RWPE1 (cell line): ENCODE measurements around the gene DMD.

Experiments
- CTCF ChIA-PET: fragments of 350-600 bp; sonication (Branson Sonifier 250); formaldehyde crosslinking; extraction: SDS; loops from one replicate; lab custom pipeline; 2021; lab: Yijun Ruan, JAX
- POLR2A ChIA-PET: fragments of 400-600 bp; formaldehyde crosslinking; extraction: SDS; loops from one replicate; lab custom pipeline; 2020; ENCODE audit warnings: antibody characterized with exemption; ENCODE audit not compliant: low non-redundant PET; lab: Yijun Ruan, JAX
- DNase-seq: peaks from one replicate; pipeline ENCODE4 v3.0.0; 2012; ENCODE audit warnings: low spot score
- H3K27ac ChIP-seq: fragments of 450-650 bp; 2 replicates; pipeline ENCODE4 v1.5.1; 2017
- CTCF ChIP-seq: fragments of 450-650 bp; conservative IDR thresholded peaks from 2 replicates; pipeline ENCODE4 v1.5.1; 2017; ENCODE audit warnings: low read depth, mild to moderate bottlenecking

DMD gene

GRCh38 chrX:31522760-31523159, 1688.6 kb downstream of the DMD start:
- POLR2A ChIA-PET: no interaction called here
- CTCF ChIA-PET: no interaction called here
- no peak for DNase-seq
- H3K27ac ChIP-seq: no peak overlapping the region
- no peak for TF ChIP-seq CTCF

GRCh38 chrX:31521941-31522340, 1689.4 kb downstream of the DMD start:
- CTCF ChIA-PET: no interaction called here
- no peak overlapping the region for H3K27ac ChIP-seq
- TF ChIP-seq CTCF: no peak
- no peak for DNase-seq
- POLR2A ChIA-PET: no interaction called here

DNA sequence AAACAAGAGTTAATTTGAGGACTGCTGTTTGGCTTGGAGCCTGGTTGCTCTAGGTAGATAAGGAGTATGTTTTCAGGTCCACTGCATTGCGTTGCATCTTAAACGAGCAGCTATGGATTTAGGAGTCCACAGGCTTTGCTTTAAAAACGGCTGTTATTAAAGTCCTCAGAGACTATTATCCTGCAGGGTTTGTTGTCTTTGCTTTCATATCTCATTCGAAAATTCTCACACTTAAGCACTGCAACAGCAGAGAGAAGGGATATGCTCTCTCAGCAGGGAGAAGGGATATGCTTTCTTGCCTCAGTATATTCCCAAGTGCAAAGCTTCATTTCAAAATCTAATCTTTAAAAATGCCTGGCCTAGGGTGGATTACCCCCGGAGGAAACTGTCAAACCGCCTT, 1694.8 kb downstream of the DMD start:
- CTCF ChIA-PET: no interaction called here
- POLR2A ChIA-PET: no interaction called here
- DNase-seq: no peak
- no peak for TF ChIP-seq CTCF
- no peak overlapping the region for H3K27ac ChIP-seq

- no peak for DNase-seq
- no peak for TF ChIP-seq CTCF
- POLR2A ChIA-PET: no interaction called here
- H3K27ac ChIP-seq: no peak overlapping the region
- CTCF ChIA-PET: no interaction called here
Observed at GRCh38 chrX:31508338-31508737, 1703.0 kb downstream of the DMD start.

DNA sequence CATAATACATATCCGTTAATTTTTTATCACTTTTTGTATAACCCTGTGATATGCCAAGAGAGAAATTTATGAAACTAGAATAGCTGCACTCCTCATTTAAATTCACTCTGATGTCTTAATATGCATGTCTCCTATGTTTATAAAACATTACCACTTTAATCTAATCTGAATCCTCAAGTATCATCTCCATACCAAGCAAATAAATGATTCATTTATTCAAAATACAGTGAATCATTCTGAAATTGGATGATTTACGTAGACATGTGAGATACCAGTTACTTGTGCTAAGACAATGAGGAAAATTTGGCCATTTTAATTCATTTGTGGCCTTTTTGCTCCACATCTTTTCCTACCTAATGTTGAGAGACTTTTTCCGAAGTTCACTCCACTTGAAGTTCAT, 1704.4 kb downstream of the DMD start:
- ChIA-PET POLR2A (no interaction called here), CTCF (no interaction called here)
- no peak overlapping the region for H3K27ac ChIP-seq
- DNase-seq: no peak
- no peak for TF ChIP-seq CTCF

DNA sequence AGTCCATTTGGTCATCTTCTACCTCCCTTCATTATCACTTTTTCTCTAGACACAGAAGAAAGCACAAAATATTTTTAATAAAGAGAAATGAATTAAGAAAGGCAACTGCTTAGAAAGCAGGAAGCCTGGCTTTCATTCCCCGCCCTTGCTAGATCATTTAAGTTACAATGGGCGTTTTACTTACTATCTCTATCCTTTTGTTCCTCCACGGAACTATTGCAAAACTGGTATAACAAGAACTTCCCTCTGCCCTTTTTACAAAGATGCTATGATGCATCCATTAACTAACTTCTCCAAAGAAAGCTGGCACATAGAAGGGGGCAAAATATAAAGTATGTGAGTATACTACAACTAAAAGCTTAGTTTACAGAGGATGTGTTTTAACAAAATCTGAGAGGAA, 1705.0 kb downstream of the DMD start:
- no peak for TF ChIP-seq CTCF
- ChIA-PET POLR2A (no interaction called here), CTCF (no interaction called here)
- H3K27ac ChIP-seq: no peak overlapping the region
- no peak for DNase-seq

DNA sequence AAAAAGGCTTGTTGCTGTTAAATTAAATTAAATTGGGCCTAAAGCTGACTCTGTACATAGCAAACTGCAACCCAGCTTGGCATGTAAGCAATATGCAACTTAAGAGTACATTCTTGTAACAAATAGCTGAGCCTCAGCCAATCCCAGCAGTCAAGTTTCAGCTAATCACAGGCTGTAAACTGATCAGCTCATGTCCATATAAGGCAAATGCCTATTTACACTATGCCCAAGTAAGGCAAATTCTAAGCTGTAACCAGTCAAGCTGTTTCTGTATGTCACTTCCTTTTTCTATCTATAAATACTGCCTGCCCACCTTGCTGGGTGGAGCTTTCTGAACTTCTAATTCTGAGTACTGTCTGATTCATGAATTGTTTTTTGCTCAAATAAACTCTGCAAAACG, 1710.4 kb downstream of the DMD start:
- DNase-seq: no peak
- ChIA-PET CTCF (interaction anchor here (0.6 kb wide), 1 partner anchor 963 kb away, joined by 3 read pairs; no protein-coding TSS in a partner anchor), POLR2A (no interaction called here)
- TF ChIP-seq CTCF: no peak
- H3K27ac ChIP-seq: no peak overlapping the region
